IMR-90 (cell line): ENCODE measurements around the gene KCTD16. TPM values are rescaled to one million over a fixed set of nuclear protein-coding genes. Genes with fewer than 3 reads are reported as not detected.

Experiments used
- ATAC-seq: fragments of 200-7000 bp; cut with Tn5 transposase; 2 replicates; pipeline ENCODE4 v1.9.1; 2020; ENCODE audit warnings: low read depth, mild to moderate bottlenecking, moderate library complexity
- BruUV-seq: library from RNA; stranded (reverse); fragments of 400-500 nt; replicated peaks from 2 replicates; lab custom pipeline; 2021; lab: Mats Ljungman, UMichigan
- CTCF ChIA-PET: fragments of 300-600 bp; formaldehyde crosslinking; extraction: SDS; loops from one replicate; lab custom pipeline; 2021; ENCODE audit warnings: antibody characterized with exemption; lab: Yijun Ruan, JAX
- POLR2A ChIA-PET: fragments of 300-600 bp; sonication (Branson Sonifier 250); formaldehyde crosslinking; loops from one replicate; lab custom pipeline; 2022; ENCODE audit warnings: antibody characterized with exemption; ENCODE audit not compliant: unreplicated experiment; lab: Charles Lee
- DNase-seq: peaks from one replicate; pipeline ENCODE4 v3.0.0; 2013
- H2AFZ ChIP-seq: replicated peaks from 2 replicates; pipeline ENCODE3; 2013; ENCODE audit warnings: low read length, mild to moderate bottlenecking; ENCODE audit not compliant: poor library complexity
- H2AK5ac ChIP-seq: 2 replicates; pipeline ENCODE4 v1.6.1; 2013; ENCODE audit warnings: low read depth, low read length, inconsistent platforms
- H2AK9ac ChIP-seq: replicated peaks from 2 replicates; pipeline ENCODE3; 2013; ENCODE audit warnings: mild to moderate bottlenecking, low read depth, low read length, moderate library complexity; ENCODE audit not compliant: poor library complexity
- H2BK120ac ChIP-seq: 2 replicates; pipeline ENCODE4 v1.6.1; 2013; ENCODE audit warnings: low read depth, low read length, inconsistent platforms
- H2BK15ac ChIP-seq: 3 replicates; pipeline ENCODE4 v1.6.1; 2013; ENCODE audit warnings: low read depth, low read length, inconsistent platforms
- H2BK20ac ChIP-seq: 2 replicates; pipeline ENCODE4 v1.6.1; 2013; ENCODE audit warnings: low read depth, mild to moderate bottlenecking, inconsistent platforms, low read length, moderate library complexity
- H2BK5ac ChIP-seq: 2 replicates; pipeline ENCODE4 v1.6.1; 2013; ENCODE audit warnings: mild to moderate bottlenecking, low read depth, low read length, inconsistent platforms; ENCODE audit not compliant: poor library complexity, severe bottlenecking
- H3K14ac ChIP-seq: replicated peaks from 2 replicates; pipeline ENCODE4 v1.6.1; 2013; ENCODE audit warnings: low read depth, low read length, inconsistent platforms
- H3K18ac ChIP-seq: 2 replicates; pipeline ENCODE4 v1.6.1; 2013; ENCODE audit warnings: low read depth, low read length, control low read depth
- H3K23ac ChIP-seq: 2 replicates; pipeline ENCODE4 v1.6.1; 2013; ENCODE audit warnings: low read depth, low read length, inconsistent platforms
- H3K27ac ChIP-seq: 2 replicates; pipeline ENCODE4 v1.5.1; 2013; ENCODE audit warnings: mild to moderate bottlenecking, control low read depth, low read length; ENCODE audit not compliant: insufficient read depth
- H3K27me3 ChIP-seq: 2 replicates; pipeline ENCODE4 v1.6.1; 2013; ENCODE audit warnings: low read length; ENCODE audit not compliant: control insufficient read depth, insufficient read depth
- H3K36me3 ChIP-seq: 2 replicates; pipeline ENCODE4 v1.6.1; 2013; ENCODE audit warnings: low read length, mixed read lengths; ENCODE audit not compliant: control insufficient read depth, insufficient read depth
- H3K4ac ChIP-seq: 2 replicates; pipeline ENCODE4 v1.6.1; 2013; ENCODE audit warnings: low read depth, low read length, inconsistent platforms
- H3K4me1 ChIP-seq: 2 replicates; pipeline ENCODE4 v1.6.1; 2013; ENCODE audit warnings: low read length, mixed read lengths; ENCODE audit not compliant: control insufficient read depth, insufficient read depth
- H3K4me2 ChIP-seq: 2 replicates; pipeline ENCODE4 v1.6.1; 2013; ENCODE audit warnings: low read depth, mild to moderate bottlenecking, control low read depth, low read length, moderate library complexity
- H3K4me3 ChIP-seq: 2 replicates; pipeline ENCODE4 v1.5.1; 2013; ENCODE audit warnings: low read depth, mild to moderate bottlenecking, control low read depth, low read length, moderate library complexity; ENCODE audit not compliant: insufficient read depth
- H3K56ac ChIP-seq: 2 replicates; pipeline ENCODE4 v1.6.1; 2013; ENCODE audit warnings: low read length, inconsistent platforms; ENCODE audit not compliant: insufficient read depth; ENCODE audit errors: extremely low read depth
- H3K79me1 ChIP-seq, 2 experiments: 2 replicates each; pipeline ENCODE4 v1.6.1; 2013; ENCODE audit warnings: low read length in 2 of 2, inconsistent platforms in 1 of 2, low read depth in 1 of 2
- H3K9ac ChIP-seq: 2 replicates; pipeline ENCODE4 v1.6.1; 2013; ENCODE audit warnings: low read depth, low read length, control low read depth
- H3K9me1 ChIP-seq: 2 replicates; pipeline ENCODE4 v1.6.1; 2013; ENCODE audit warnings: low read length, inconsistent platforms; ENCODE audit not compliant: insufficient read depth
- H3K9me3 ChIP-seq: 2 replicates; pipeline ENCODE4 v1.6.1; 2013; ENCODE audit warnings: low read length; ENCODE audit not compliant: control insufficient read depth, insufficient read depth
- H4K20me1 ChIP-seq: 2 replicates; pipeline ENCODE4 v1.6.1; 2013; ENCODE audit warnings: low read length, inconsistent platforms; ENCODE audit not compliant: insufficient read depth
- H4K5ac ChIP-seq: 2 replicates; pipeline ENCODE4 v1.6.1; 2013; ENCODE audit warnings: mild to moderate bottlenecking, low read depth, low read length, control low read depth
- H4K8ac ChIP-seq, 2 experiments: 2 replicates each; pipeline ENCODE4 v1.6.1; 2013; ENCODE audit warnings: low read depth in 2 of 2, low read length in 2 of 2, control low read depth in 1 of 2, inconsistent platforms in 1 of 2
- H4K91ac ChIP-seq: 2 replicates; pipeline ENCODE4 v1.6.1; 2013; ENCODE audit warnings: low read depth, low read length, inconsistent platforms; ENCODE audit not compliant: insufficient read depth
- BHLHE40 ChIP-seq: fragments of 150-350 bp; IDR thresholded peaks from 2 replicates; pipeline ENCODE4 v1.6.1; 2016; ENCODE audit warnings: mild to moderate bottlenecking, low read depth, low read length
- CHD1 ChIP-seq: IDR thresholded peaks from 2 replicates; pipeline ENCODE4 v1.6.1; 2012; ENCODE audit warnings: low read depth, low read length, improper control_type of control experiment
- CTCF ChIP-seq: conservative IDR thresholded peaks from 2 replicates; pipeline ENCODE4 v1.5.1; 2012; ENCODE audit warnings: mild to moderate bottlenecking, low read depth, low read length, improper control_type of control experiment
- FOS ChIP-seq: fragments of 150-350 bp; IDR thresholded peaks from 2 replicates; pipeline ENCODE4 v1.6.1; 2016; ENCODE audit warnings: low read depth, low read length
- MAFK ChIP-seq: IDR thresholded peaks from 2 replicates; pipeline ENCODE4 v1.6.1; 2012; ENCODE audit warnings: low read depth, low read length, improper control_type of control experiment
- MAZ ChIP-seq: IDR thresholded peaks from 2 replicates; pipeline ENCODE4 v1.6.1; 2012; ENCODE audit warnings: low read depth, mild to moderate bottlenecking, low read length, improper control_type of control experiment, moderate library complexity, borderline replicate concordance
- POLR2A ChIP-seq: IDR thresholded peaks from 2 replicates; pipeline ENCODE4 v1.6.1; 2012; ENCODE audit warnings: mild to moderate bottlenecking, low read depth, low read length
- RAD21 ChIP-seq: IDR thresholded peaks from 2 replicates; pipeline ENCODE4 v1.6.1; 2012; ENCODE audit warnings: low read length, improper control_type of control experiment
- RCOR1 ChIP-seq: IDR thresholded peaks from 2 replicates; pipeline ENCODE4 v1.6.1; 2012; ENCODE audit warnings: mild to moderate bottlenecking, low read length, improper control_type of control experiment; ENCODE audit not compliant: insufficient replicate concordance
- RFX5 ChIP-seq: IDR thresholded peaks from 2 replicates; pipeline ENCODE4 v1.8.0; 2012; ENCODE audit warnings: low read depth, mild to moderate bottlenecking, low read length, moderate library complexity
- SMC3 ChIP-seq: fragments of 150-350 bp; IDR thresholded peaks from 2 replicates; pipeline ENCODE4 v1.6.1; 2016; ENCODE audit warnings: low read depth, mild to moderate bottlenecking, antibody characterized with exemption, low read length, moderate library complexity
- USF2 ChIP-seq: fragments of 150-350 bp; IDR thresholded peaks from 2 replicates; pipeline ENCODE4 v1.6.1; 2017; ENCODE audit warnings: mild to moderate bottlenecking, antibody characterized with exemption, low read length, low read depth
- WGBS, 2 experiments: methylation state at CpG; one replicate each; pipeline versions ENCODE4 v1.1.5 to v1.1.7; 2013; ENCODE audit warnings: missing lambda C conversion rate in 2 of 2; ENCODE audit not compliant: insufficient read length in 1 of 2; ENCODE audit errors: extremely low coverage in 2 of 2; 5-methylcytosine and 5-hydroxymethylcytosine counted together
- dilution Hi-C: fragments of 300-500 bp; cut with HindIII; formaldehyde crosslinking; loops from one replicate; pipeline ENCODE4 v1.14.3; 2018; ENCODE audit warnings: low sequenced_read_pairs; ENCODE audit not compliant: unreplicated experiment
- in situ Hi-C: fragments of 300-500 bp; cut with MboI; formaldehyde crosslinking; loops from 3 replicates; pipeline ENCODE4 v1.14.3; 2019; ENCODE audit warnings: low sequenced_read_pairs, inconsistent platforms, mixed read lengths
- intact Hi-C: fragments of 100-400 bp; cut with micrococcal nuclease; formaldehyde crosslinking; loops from 2 replicates; pipeline ENCODE4 v1.10.0; 2022
- polyA plus RNA-seq, 3 experiments: library from polyadenylated mRNA; depleted of rRNA; stranded (reverse); fragments of >200 nt; gene quantifications; 2 replicates each; pipeline ENCODE4 v1.2.3, GENCODE V29; 2012; ENCODE audit warnings: low replicate concordance in 1 of 3
- total RNA-seq: library from RNA; depleted of rRNA; stranded (reverse); fragments of >200 nt; gene quantifications from 2 replicates; pipeline ENCODE4 v1.2.3, GENCODE V29; 2012

KCTD16 gene
- total and polyA plus RNA-seq, 2 of the 4 experiments (the other 2 are of a cell fraction): 0.43 to 1.1 TPM

- H2BK120ac ChIP-seq: no peak overlapping the region
- DNase-seq (no peak), ATAC-seq (no peak)
- H2AK9ac ChIP-seq: no peak overlapping the region
- no peak overlapping the region for H3K4ac ChIP-seq
- no peaks in the 10 kb centered on the region for H3K79me1 ChIP-seq
- POLR2A ChIA-PET: no interaction called here
- no peak overlapping the region for H3K27ac ChIP-seq
- in situ Hi-C loops (no loop called here), intact Hi-C loops (no loop called here), dilution Hi-C loops (no loop called here)
- H3K36me3 ChIP-seq: no peaks in the 10 kb centered on the region
- no peak overlapping the region for H4K5ac ChIP-seq
- H3K4me2 ChIP-seq: no peak overlapping the region
- H2AK5ac ChIP-seq: no peak overlapping the region
- no peak overlapping the region for H3K18ac ChIP-seq
- H3K27me3 ChIP-seq: no peaks in the 10 kb centered on the region; the same call in none of the 2 replicates
- no peak overlapping the region for H3K9ac ChIP-seq
- H3K9me1 ChIP-seq: no peaks in the 10 kb centered on the region
- CTCF ChIA-PET: interaction anchor here (0.9 kb wide), 1 partner anchor 13 kb away, joined by 3 read pairs; no protein-coding TSS in a partner anchor
- H2AFZ ChIP-seq: no peak overlapping the region
- 67% methylated on average over 1 of the region's 2 CpGs; no CpG with 5 or more reads in 1 of the 2 experiments for WGBS, 2 experiments
- no peaks in the 10 kb centered on the region for H3K4me1 ChIP-seq
- no peak overlapping the region for H3K23ac ChIP-seq
- H3K14ac ChIP-seq: no peak overlapping the region
- no peaks in the 10 kb centered on the region for H3K9me3 ChIP-seq
- no peak overlapping the region for H3K4me3 ChIP-seq
- no TSS peak for BruUV-seq
- H3K56ac ChIP-seq: no peak overlapping the region
- TF ChIP-seq BHLHE40: no peak
- no peak for TF ChIP-seq USF2
- TF ChIP-seq CTCF: no peak
- no peak for TF ChIP-seq MAZ
- TF ChIP-seq RAD21: no peak
- TF ChIP-seq RCOR1: no peak
- TF ChIP-seq CHD1: no peak
- no peak for TF ChIP-seq FOS
- TF ChIP-seq POLR2A: no peak
- no peak for TF ChIP-seq SMC3
- TF ChIP-seq RFX5: no peak
- TF ChIP-seq MAFK: no peak
- H2BK5ac ChIP-seq: no peak overlapping the region
- no peak overlapping the region for H2BK20ac ChIP-seq
- no peak overlapping the region for H4K8ac ChIP-seq
- no peak overlapping the region for H2BK15ac ChIP-seq
- H4K91ac ChIP-seq: no peak overlapping the region
- no peaks in the 10 kb centered on the region for H4K20me1 ChIP-seq
Measured at GRCh38 chr5:144248015-144248414, 77.3 kb downstream of the KCTD16 start.
